ENCODE measurements around the gene STPG3.

The STPG3 gene

DNA sequence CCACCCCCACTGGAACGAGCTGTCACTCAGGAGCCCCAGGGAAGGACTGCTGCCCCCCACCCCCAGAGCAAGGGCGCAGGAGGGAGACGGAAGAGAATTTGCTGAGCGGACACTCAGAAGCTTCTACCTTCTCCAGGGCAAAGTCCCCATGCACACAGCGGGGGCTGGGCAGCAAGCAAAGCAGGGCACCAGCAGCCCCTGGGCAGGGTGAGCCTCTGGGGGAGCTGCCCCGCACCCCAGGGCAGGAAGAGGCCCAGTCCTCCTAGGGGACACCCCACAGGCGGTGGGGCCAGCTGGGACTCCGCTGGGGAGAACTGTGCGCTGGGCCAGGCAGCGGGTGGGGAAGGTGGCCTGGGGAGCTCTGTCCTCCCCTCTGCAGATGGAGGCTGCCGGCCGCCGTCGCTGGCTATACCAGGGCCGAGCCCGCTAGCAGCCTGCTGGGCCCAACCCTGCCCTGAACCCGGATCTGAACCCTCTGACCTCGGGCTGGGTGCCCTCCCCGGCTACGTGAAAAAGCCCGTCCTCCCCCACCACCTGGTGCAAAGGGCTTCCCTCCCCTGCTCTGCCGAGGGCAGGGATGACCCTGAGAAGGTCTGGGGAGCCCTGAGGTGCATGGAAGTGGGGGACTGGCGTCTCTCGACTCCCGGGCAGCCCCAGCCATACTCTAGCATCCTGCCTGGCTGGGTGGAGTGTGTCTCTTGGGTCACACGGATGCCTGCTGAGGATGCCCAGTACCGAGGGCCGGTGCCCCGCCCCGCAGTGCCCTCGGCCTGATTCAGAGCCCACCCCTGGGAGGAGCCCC is 21.0 kb upstream of the STPG3 start:
- TF ChIP-seq, protein P1, sequence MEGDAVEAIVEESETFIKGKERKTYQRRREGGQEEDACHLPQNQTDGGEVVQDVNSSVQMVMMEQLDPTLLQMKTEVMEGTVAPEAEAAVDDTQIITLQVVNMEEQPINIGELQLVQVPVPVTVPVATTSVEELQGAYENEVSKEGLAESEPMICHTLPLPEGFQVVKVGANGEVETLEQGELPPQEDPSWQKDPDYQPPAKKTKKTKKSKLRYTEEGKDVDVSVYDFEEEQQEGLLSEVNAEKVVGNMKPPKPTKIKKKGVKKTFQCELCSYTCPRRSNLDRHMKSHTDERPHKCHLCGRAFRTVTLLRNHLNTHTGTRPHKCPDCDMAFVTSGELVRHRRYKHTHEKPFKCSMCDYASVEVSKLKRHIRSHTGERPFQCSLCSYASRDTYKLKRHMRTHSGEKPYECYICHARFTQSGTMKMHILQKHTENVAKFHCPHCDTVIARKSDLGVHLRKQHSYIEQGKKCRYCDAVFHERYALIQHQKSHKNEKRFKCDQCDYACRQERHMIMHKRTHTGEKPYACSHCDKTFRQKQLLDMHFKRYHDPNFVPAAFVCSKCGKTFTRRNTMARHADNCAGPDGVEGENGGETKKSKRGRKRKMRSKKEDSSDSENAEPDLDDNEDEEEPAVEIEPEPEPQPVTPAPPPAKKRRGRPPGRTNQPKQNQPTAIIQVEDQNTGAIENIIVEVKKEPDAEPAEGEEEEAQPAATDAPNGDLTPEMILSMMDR (IDR thresholded peaks at IDR 0.05; ENCODE audit: low read length) = no peak
- TF ChIP-seq EZH2 (IDR thresholded peaks at IDR 0.05; ENCODE audit: borderline replicate concordance, low read length) = no peak
- Histone ChIP-seq H3K9me2 (ENCODE audit: low read depth, low read length) (no peaks in the 10 kb centered on the region), H3K9me3 (ENCODE audit: low read length) (no peaks in the 10 kb centered on the region), H3K27ac (ENCODE audit: low read depth, low read length, poor library complexity, severe bottlenecking) (no peak overlapping the region), H3K4me2 (ENCODE audit: low read length) (no peak overlapping the region), H4K20me1 (ENCODE audit: insufficient read depth, low read length) (no peaks in the 10 kb centered on the region), H3K36me3 (ENCODE audit: insufficient read depth, low read length) (no peaks in the 10 kb centered on the region), H3K27me3 (ENCODE audit: insufficient read depth, low read length) (peaks cover 12% of the 10 kb centered on the region; the same call in 1 of the 2 replicates), H3K4me1 (ENCODE audit: insufficient read depth, low read length, severe bottlenecking) (no peaks in the 10 kb centered on the region), H3K79me2 (ENCODE audit: insufficient read depth, low read length) (no peaks in the 10 kb centered on the region), H2AFZ (ENCODE audit: low read length) (no peak overlapping the region), H3K9ac (ENCODE audit: low read length) (no peak overlapping the region), H3K4me3 (ENCODE audit: low read depth, low read length, poor library complexity, severe bottlenecking) (no peak overlapping the region), H3F3A (ENCODE audit: insufficient read depth, low read length) (no peaks in the 10 kb centered on the region)

- Histone ChIP-seq H3K9me2 (ENCODE audit: low read depth, low read length) (no peaks in the 10 kb centered on the region), H4K20me1 (ENCODE audit: insufficient read depth, low read length) (no peaks in the 10 kb centered on the region), H3K9ac (ENCODE audit: low read length) (no peak within 1 kb of the TSS), H3K27ac (ENCODE audit: low read depth, low read length, poor library complexity, severe bottlenecking) (no peak within 1 kb of the TSS), H3K4me3 (ENCODE audit: low read depth, low read length, poor library complexity, severe bottlenecking) (no peak within 1 kb of the TSS), H3K4me1 (ENCODE audit: insufficient read depth, low read length, severe bottlenecking) (no peaks in the 10 kb centered on the region), H3K4me2 (ENCODE audit: low read length) (no peak within 1 kb of the TSS), H3F3A (ENCODE audit: insufficient read depth, low read length) (no peaks in the 10 kb centered on the region), H3K36me3 (ENCODE audit: insufficient read depth, low read length) (no peaks in the 10 kb centered on the region), H3K27me3 (ENCODE audit: insufficient read depth, low read length) (peaks cover 12% of the 10 kb centered on the region; the same call in 1 of the 2 replicates), H3K9me3 (ENCODE audit: low read length) (no peaks in the 10 kb centered on the region), H2AFZ (ENCODE audit: low read length) (no peak within 1 kb of the TSS), H3K79me2 (ENCODE audit: insufficient read depth, low read length) (no peaks in the 10 kb centered on the region)
- TF ChIP-seq EZH2 (IDR thresholded peaks at IDR 0.05; ENCODE audit: borderline replicate concordance, low read length) = no peak
- TF ChIP-seq, protein P1 (IDR thresholded peaks at IDR 0.05; ENCODE audit: low read length) = no peak
Observed at GRCh38 chr9:137230705-137231371, 20.2 kb upstream of the STPG3 start, which contains the start of gene SLC34A3. SLC34A3 (plus strand) TSS chr9:137230901; CDS start chr9:137231703, 802 bp downstream.

DNA sequence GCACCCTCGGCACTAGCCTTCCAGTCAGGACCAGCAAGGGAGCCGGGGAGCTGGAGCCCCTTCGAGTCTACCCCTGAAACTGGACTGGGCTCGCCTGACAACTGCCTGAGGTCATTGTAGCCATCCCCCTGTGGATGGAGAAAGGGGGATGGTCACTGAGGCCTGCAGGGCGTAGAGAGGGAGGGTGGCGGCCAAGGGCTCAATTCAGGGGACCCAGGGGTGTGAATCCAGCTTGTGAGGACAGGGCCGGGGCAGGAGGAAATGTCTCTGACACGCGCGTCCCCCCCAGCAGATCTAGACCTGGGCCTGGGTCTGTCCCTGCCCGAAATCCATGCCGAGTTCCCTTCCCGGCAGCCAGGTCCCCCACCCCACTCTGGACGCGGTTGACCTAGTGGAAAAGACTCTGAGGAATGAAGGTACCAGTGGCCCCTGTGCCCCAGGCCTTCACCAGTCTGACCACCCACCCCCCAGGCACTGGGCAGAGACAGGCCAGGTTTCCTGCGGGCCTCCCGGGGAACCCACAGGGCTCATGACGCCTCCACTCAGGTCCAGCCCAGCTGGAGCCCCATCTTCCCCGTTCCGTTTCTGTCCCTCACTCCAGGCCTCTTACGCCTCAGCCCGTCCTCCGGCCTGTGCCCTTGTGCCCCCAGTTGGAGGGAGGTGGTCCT is 19.6 kb upstream of the STPG3 start:
- Histone ChIP-seq H3K4me1 (ENCODE audit: insufficient read depth, low read length, severe bottlenecking) (peaks cover under 1% of the 10 kb centered on the region), H3F3A (ENCODE audit: insufficient read depth, low read length) (no peaks in the 10 kb centered on the region), H3K27ac (ENCODE audit: low read depth, low read length, poor library complexity, severe bottlenecking) (no peak overlapping the region), H3K36me3 (ENCODE audit: insufficient read depth, low read length) (no peaks in the 10 kb centered on the region), H3K4me2 (ENCODE audit: low read length) (no peak overlapping the region), H3K79me2 (ENCODE audit: insufficient read depth, low read length) (no peaks in the 10 kb centered on the region), H3K9me3 (ENCODE audit: low read length) (no peaks in the 10 kb centered on the region), H4K20me1 (ENCODE audit: insufficient read depth, low read length) (no peaks in the 10 kb centered on the region), H3K9ac (ENCODE audit: low read length) (no peak overlapping the region), H3K4me3 (ENCODE audit: low read depth, low read length, poor library complexity, severe bottlenecking) (no peak overlapping the region), H3K27me3 (ENCODE audit: insufficient read depth, low read length) (peaks cover 12% of the 10 kb centered on the region; the same call in 1 of the 2 replicates), H3K9me2 (ENCODE audit: low read depth, low read length) (no peaks in the 10 kb centered on the region), H2AFZ (ENCODE audit: low read length) (no peak overlapping the region)
- no peak for TF ChIP-seq EZH2 (IDR thresholded peaks at IDR 0.05; ENCODE audit: borderline replicate concordance, low read length)
- TF ChIP-seq, protein P1 (IDR thresholded peaks at IDR 0.05; ENCODE audit: low read length) = no peak

Data from OCI-LY1 (cell line).